Activated CD8-positive, alpha-beta T cell treated with anti-CD3 and anti-CD28 coated beads for 36 hours (primary cell): ENCODE measurements around the gene ASB11. TPM values are rescaled to one million over a fixed set of nuclear protein-coding genes. Genes with fewer than 3 reads are reported as not detected.

ENCODE experiments used
- ATAC-seq: fragments of 200-7000 bp; cut with Tn5 transposase; one replicate; pipeline ENCODE4 v1.10.0; 2021; ENCODE audit warnings: mild to moderate bottlenecking, moderate library complexity
- CTCF ChIA-PET: fragments of 350-600 bp; sonication (Branson Sonifier 250); formaldehyde crosslinking; loops from one replicate; lab custom pipeline; 2021; ENCODE audit warnings: antibody characterized with exemption; lab: Charles Lee
- POLR2A ChIA-PET: fragments of 350-600 bp; sonication (Branson Sonifier 250); formaldehyde crosslinking; loops from one replicate; lab custom pipeline; 2021; ENCODE audit warnings: antibody characterized with exemption; lab: Charles Lee
- DNase-seq: peaks from one replicate; pipeline ENCODE4 v3.0.0-alpha.2; 2020
- H3K27ac Mint-ChIP-seq: one replicate; pipeline ENCODE4 v1.8.0; 2021; ENCODE audit warnings: mild to moderate bottlenecking, mixed read lengths
- H3K27me3 Mint-ChIP-seq: one replicate; pipeline ENCODE4 v1.8.0; 2021; ENCODE audit warnings: mixed read lengths
- H3K36me3 Mint-ChIP-seq: one replicate; pipeline ENCODE4 v1.8.0; 2021; ENCODE audit warnings: low read depth, mixed read lengths
- H3K4me1 Mint-ChIP-seq: one replicate; pipeline ENCODE4 v1.8.0; 2021; ENCODE audit warnings: low read depth, mixed read lengths
- H3K4me3 Mint-ChIP-seq: one replicate; pipeline ENCODE4 v1.8.0; 2021; ENCODE audit warnings: mild to moderate bottlenecking, moderate library complexity, mixed read lengths
- H3K9me3 Mint-ChIP-seq: one replicate; pipeline ENCODE4 v1.8.0; 2021; ENCODE audit warnings: mixed read lengths
- intact Hi-C: fragments of 100-400 bp; cut with micrococcal nuclease; formaldehyde crosslinking; loops from one replicate; pipeline ENCODE4 v1.10.0; 2022
- total RNA-seq, 2 experiments: library from RNA; stranded (reverse); gene quantifications; one replicate each; pipeline ENCODE4 v1.2.3, GENCODE V29; 2021
- TF ChIP-seq, protein P1 (sequence below): fragments of 200-600 bp; IDR thresholded peaks from one replicate; pipeline ENCODE4 v1.8.0; 2022; ENCODE audit warnings: antibody characterized with exemption, mild to moderate bottlenecking

The ASB11 gene
- total RNA-seq, 2 experiments from 2014 or later, result not detected

DNA sequence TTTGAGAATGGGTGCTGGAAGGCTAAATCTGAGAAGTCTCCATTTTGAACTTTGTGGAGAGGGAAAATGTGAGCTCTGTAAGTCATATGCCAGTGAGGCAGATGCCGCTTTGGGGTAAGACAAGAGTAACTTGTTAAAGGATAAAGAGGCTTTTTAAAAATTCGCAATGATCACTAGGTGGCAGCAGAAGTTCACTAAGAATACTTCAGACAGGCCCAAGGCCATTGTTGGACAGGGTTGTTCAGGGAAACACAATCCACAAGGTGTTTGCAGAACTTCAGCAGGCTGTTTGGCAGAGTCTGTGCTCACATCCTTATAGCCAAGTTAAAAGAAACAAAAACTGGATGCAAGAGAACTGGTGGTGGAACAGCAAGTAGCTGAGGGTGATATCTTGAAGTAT, 33.6 kb upstream of the ASB11 start:
- CTCF ChIA-PET, result interaction anchor here (0.8 to 2.8 kb wide), 13 partner anchors 9 to 215 kb away, joined by 3 to 20 read pairs (median 5); partner anchors contain the start of gene PIR
- TF ChIP-seq, protein P1, sequence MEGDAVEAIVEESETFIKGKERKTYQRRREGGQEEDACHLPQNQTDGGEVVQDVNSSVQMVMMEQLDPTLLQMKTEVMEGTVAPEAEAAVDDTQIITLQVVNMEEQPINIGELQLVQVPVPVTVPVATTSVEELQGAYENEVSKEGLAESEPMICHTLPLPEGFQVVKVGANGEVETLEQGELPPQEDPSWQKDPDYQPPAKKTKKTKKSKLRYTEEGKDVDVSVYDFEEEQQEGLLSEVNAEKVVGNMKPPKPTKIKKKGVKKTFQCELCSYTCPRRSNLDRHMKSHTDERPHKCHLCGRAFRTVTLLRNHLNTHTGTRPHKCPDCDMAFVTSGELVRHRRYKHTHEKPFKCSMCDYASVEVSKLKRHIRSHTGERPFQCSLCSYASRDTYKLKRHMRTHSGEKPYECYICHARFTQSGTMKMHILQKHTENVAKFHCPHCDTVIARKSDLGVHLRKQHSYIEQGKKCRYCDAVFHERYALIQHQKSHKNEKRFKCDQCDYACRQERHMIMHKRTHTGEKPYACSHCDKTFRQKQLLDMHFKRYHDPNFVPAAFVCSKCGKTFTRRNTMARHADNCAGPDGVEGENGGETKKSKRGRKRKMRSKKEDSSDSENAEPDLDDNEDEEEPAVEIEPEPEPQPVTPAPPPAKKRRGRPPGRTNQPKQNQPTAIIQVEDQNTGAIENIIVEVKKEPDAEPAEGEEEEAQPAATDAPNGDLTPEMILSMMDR, result peak; percentile 49
- ATAC-seq (peak; percentile 49), DNase-seq (peak; percentile 11)
- Mint-ChIP-seq H3K36me3 (no peaks in the 10 kb centered on the region), H3K9me3 (no peaks in the 10 kb centered on the region), H3K4me3 (no peak overlapping the region), H3K27ac (no peak overlapping the region), H3K4me1 (no peaks in the 10 kb centered on the region), H3K27me3 (no peaks in the 10 kb centered on the region)
- intact Hi-C loops, result loop anchor here (10.0 kb wide), 1 partner anchor 116 kb away; no protein-coding TSS in a partner anchor
- POLR2A ChIA-PET, result interaction anchor here (0.6 kb wide), 1 partner anchor 12 kb away, joined by 3 read pairs; no protein-coding TSS in a partner anchor

DNA sequence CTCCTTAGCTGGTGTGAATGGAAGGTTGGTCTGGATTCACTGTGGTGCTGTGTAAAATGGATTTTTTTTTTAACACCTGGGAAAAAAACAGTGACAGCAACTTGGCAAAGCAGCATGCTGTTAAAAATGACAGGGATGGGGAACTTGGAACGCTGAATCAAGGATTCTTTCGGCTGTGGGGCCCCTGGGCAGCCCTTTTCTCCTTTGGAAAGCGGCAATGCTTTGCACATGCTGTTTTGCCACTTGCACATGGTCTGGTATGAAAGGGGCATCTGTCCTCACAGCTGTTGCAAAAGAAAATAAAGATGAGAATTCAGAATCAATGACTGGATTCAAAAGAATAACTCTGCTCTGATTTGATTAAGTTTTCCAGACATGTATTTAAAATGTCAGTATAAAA, 30.5 kb upstream of the ASB11 start:
- Mint-ChIP-seq H3K4me1 (no peaks in the 10 kb centered on the region), H3K4me3 (no peak overlapping the region), H3K27me3 (peaks cover 3% of the 10 kb centered on the region), H3K36me3 (no peaks in the 10 kb centered on the region), H3K27ac (no peak overlapping the region), H3K9me3 (no peaks in the 10 kb centered on the region)
- DNase-seq (no peak), ATAC-seq (no peak)
- ChIA-PET POLR2A (no interaction called here), CTCF (no interaction called here)
- TF ChIP-seq, protein P1, result no peak
- intact Hi-C loops, result loop anchor here (10.0 kb wide), 1 partner anchor 119 kb away; no protein-coding TSS in a partner anchor

DNA sequence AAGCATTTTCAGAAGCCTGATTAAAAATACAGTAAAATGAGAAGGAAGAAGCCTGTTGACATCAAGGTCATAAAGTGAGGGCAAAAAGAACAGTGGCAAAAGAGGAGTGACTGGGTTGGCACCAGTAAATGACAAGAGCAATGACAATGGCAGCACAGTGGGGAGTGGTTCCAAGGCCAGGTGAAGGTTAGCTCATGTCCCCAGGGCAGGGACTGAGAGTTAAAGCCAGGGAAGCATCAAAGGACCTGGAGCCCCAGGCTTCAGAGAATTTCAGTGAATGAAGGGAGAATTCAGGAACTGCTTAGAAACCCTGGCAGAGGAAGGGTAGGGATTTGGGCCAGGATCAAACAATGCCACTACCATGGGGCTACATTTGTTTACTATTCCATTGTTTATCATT, 28.7 kb upstream of the ASB11 start:
- intact Hi-C loops, result loop anchor here (10.0 kb wide), 1 partner anchor 121 kb away; no protein-coding TSS in a partner anchor
- ChIA-PET CTCF (no interaction called here), POLR2A (no interaction called here)
- Mint-ChIP-seq H3K4me3 (no peak overlapping the region), H3K4me1 (no peaks in the 10 kb centered on the region), H3K9me3 (no peaks in the 10 kb centered on the region), H3K27ac (no peak overlapping the region), H3K36me3 (no peaks in the 10 kb centered on the region), H3K27me3 (peaks cover 5% of the 10 kb centered on the region)
- TF ChIP-seq, protein P1, result no peak
- DNase-seq, result no peak
- no peak for ATAC-seq

DNA sequence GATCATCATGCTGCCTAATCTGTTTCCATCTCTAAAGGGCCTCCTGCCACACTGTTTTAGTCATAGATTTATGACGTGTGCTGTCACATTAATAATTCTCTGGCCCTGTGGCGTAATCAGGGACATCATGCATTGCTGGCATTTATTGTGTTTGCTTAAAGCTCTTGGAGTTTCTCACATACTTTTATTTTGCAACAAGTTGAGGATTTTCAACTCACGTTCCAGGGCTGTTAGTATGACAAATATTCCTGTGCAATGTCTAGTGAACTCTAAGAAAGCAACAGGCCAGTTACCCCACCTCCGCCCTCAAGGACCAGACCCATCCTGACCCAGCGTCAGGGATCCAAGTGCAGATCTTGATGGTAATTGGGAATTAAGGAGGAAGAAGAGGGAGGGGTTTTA, 27.6 kb upstream of the ASB11 start:
- TF ChIP-seq, protein P1, result no peak
- ATAC-seq (no peak), DNase-seq (no peak)
- H3K27ac Mint-ChIP-seq, result no peak overlapping the region
- intact Hi-C loops, result loop anchor here (10.0 kb wide), 1 partner anchor 122 kb away; no protein-coding TSS in a partner anchor
- peaks cover 6% of the 10 kb centered on the region for H3K27me3 Mint-ChIP-seq
- no peaks in the 10 kb centered on the region for H3K9me3 Mint-ChIP-seq
- H3K36me3 Mint-ChIP-seq, result no peaks in the 10 kb centered on the region
- ChIA-PET POLR2A (no interaction called here), CTCF (no interaction called here)
- no peaks in the 10 kb centered on the region for H3K4me1 Mint-ChIP-seq
- no peak overlapping the region for H3K4me3 Mint-ChIP-seq

DNA sequence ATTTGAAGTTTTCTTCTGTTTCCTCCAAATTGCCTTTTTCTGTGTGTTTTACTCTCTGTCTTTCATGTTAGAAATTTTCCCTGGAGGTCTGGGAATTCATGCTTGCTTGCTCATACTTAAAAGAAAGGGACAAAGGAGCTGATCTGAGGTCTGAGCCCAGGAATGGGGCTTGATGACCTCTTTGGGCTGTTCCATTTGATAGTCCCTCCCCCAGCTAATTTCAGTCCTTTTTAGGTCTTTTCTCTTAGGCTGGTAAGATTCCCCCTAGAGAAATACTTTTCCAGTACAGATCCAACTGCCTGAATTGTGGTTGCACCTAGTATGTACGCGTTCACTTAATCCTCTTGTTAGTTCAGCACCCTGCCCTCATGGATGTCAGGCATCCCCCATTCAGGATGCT, 25.4 kb upstream of the ASB11 start:
- no peak overlapping the region for H3K4me3 Mint-ChIP-seq
- no peak for ATAC-seq
- H3K27me3 Mint-ChIP-seq, result peaks cover 8% of the 10 kb centered on the region
- intact Hi-C loops, result loop anchor here (10.0 kb wide), 1 partner anchor 124 kb away; no protein-coding TSS in a partner anchor
- H3K27ac Mint-ChIP-seq, result no peak overlapping the region
- no peak for DNase-seq
- H3K9me3 Mint-ChIP-seq, result no peaks in the 10 kb centered on the region
- H3K36me3 Mint-ChIP-seq, result no peaks in the 10 kb centered on the region
- POLR2A ChIA-PET, result no interaction called here
- TF ChIP-seq, protein P1, result no peak
- CTCF ChIA-PET, result no interaction called here
- H3K4me1 Mint-ChIP-seq, result peaks cover 6% of the 10 kb centered on the region
